ENCODE results near the gene STIM1.

STIM1 gene

DNA sequence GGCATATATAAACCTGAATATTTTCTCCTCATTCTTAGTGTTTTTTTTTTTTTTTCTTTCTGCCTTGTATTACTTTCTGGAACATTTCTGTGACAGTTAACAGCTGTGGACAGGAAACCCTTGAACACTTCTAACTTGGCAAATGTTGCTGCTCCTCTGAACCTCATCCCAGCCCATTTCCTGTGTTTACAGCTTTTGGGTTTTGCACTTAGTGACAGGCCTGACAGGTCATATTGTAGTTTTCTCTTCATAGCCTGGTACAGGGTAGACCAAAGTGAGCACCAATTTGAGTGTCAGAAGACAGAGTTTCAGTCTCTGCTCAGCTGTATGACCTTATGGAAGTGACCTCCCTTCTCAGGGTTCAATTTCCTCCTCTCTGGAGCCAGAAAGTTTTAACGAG, 91.6 kb downstream of the STIM1 start:
- TF ChIP-seq CTCF (IDR thresholded peaks at IDR 0.05) = no peak
- no peak for DNase-seq (ENCODE audit: low spot score)
- H3K4me3 ChIP-seq = no peak overlapping the region
- peak overlapping the region; percentile 56 to 90 for H3K27ac ChIP-seq

DNA sequence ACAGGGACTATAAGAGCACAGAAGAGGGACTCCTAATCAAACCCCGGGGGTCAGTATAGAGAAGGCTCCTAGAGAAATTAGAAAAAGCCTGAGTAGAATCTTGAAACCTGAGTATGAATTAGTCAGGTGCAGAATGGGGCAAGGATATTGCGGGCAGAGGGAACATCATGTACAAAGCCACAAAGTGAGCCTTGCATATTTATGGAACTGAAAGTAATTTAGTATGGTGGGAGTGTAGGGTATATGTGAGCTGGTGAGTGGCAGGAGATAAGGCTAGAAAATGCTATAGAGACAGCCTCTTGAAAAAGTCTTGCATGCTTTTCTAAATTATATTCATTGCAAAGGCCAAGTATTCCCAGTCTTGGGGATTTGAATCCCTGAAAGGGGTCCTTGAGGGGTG, 93.7 kb downstream of the STIM1 start:
- no peak for DNase-seq (ENCODE audit: low spot score)
- no peak for TF ChIP-seq CTCF (IDR thresholded peaks at IDR 0.05)
- Histone ChIP-seq H3K27ac (no peak overlapping the region), H3K4me3 (no peak overlapping the region)

GRCh38 chr11:3950996-3951660, 95.7 kb downstream of the STIM1 start:
- Histone ChIP-seq H3K4me3 (no peak overlapping the region), H3K27ac (peak overlapping the region in 1 of 2 donors; percentile 12)
- no peak for TF ChIP-seq CTCF (IDR thresholded peaks at IDR 0.05)
- no peak for DNase-seq (ENCODE audit: low spot score)

DNA sequence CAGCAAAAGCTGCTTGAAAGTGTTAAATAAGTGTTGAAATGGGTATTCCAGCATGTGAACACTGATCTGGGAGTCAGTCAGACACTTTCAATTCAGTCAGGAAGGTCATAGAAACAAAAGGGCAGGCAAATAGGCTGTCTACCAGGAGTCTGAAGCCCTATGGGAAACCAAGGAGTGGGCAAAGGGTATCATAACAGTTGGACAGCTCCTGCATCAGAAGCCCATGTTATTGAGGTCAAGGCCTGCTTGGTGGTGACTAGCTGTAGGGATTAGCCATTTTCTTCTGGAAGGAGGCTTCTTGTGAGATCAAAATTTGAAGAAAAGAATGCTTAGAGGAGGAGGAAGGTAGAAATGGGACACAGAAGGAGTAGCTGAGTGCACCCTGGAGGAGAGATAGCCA, 97.3 kb downstream of the STIM1 start:
- no peak for DNase-seq (ENCODE audit: low spot score)
- no peak for TF ChIP-seq CTCF (IDR thresholded peaks at IDR 0.05)
- Histone ChIP-seq H3K27ac (no peak overlapping the region), H3K4me3 (no peak overlapping the region)

DNA sequence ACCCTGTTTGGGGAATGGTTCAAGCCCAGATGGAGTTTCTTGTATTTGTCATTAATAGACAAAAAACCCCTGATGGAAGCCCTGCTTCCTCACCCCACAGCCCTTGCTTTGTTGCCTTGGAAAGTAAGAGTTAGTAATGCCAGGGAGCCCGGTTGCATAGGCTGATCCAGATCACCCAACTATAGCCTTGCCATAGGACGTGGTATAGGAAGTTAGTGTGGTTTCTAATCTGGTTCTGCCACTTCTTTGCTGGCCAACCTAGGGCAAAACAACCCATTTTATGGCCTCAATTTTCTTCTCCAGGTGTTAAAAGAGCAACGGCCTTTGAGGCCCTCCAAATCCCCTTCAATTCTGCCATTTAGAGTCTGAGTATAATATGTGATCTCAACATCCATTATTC, 97.9 kb downstream of the STIM1 start:
- no peak for DNase-seq (ENCODE audit: low spot score)
- no peak overlapping the region for H3K4me3 ChIP-seq
- H3K27ac ChIP-seq = no peak overlapping the region
- no peak for TF ChIP-seq CTCF (IDR thresholded peaks at IDR 0.05)

DNA sequence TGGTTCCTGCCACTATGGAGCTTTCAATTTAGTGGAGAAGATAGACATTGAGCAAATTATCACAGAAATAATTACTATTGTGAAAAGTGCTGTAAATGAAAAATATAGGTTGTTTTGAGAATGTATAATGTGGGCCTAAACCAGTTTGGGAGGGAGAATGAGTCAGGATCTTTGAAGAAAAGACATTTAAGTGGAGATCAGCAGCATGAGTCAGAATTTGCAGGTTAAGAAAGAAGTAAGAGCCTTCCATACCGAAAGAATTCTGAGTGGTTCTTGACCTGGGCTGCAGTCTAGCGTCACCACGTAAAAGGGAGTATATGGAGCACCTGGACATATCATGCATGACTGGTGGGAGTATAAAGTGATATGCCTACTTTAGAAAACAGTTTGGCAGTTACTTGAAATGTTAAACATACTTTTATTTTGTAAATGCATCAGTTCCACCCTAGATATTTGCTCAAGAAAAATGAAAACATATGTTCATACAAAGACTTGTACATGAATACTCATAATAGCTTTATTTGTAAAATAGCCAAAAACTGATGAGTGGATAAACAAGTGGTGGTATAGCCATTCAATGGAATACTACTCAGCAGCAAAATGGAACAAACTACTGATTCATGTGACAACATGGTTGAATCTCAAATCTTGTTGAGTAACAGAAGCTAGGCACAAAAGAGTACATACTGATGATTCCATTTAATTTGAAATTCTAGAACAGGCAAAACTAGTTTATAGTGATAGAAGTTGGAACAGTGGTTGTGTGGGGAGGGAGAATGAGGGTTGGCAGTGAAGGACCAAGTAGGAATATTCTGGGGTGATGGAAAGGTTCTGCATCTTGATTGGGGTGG, 99.2 kb downstream of the STIM1 start:
- H3K4me3 ChIP-seq = no peak overlapping the region
- no peak for DNase-seq (ENCODE audit: low spot score)
- no peak for TF ChIP-seq CTCF (IDR thresholded peaks at IDR 0.05)
- no peak overlapping the region for H3K27ac ChIP-seq

DNA sequence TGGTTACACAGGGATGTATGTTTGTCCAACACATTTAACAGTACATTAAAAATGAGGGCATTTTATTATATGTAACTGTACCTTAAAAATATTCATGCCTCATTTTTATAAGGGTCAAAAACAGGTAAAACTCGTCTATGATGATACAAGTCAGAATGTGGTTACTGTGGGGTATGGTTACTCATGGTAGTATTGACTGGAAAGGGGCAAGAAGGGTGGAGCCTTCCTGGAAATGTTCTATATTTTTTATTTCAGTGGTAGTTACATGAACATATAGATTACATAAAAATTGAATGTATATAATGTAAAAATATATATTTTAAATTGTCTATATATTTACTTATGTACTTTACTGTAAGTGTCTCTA, 99.8 kb downstream of the STIM1 start:
- no peak for DNase-seq (ENCODE audit: low spot score)
- Histone ChIP-seq H3K27ac (no peak overlapping the region), H3K4me3 (no peak overlapping the region)
- TF ChIP-seq CTCF (IDR thresholded peaks at IDR 0.05) = no peak

Data from coronary artery (tissue), 2 donors.